Right lobe of liver (tissue), 6 donors: Measurements from ENCODE around the gene LMBRD2. TPM values are rescaled to one million over a fixed set of nuclear protein-coding genes. Genes with fewer than 3 reads are reported as not detected.

Source experiments
- ATAC-seq, 4 donors: fragments of 200-7000 bp; cut with Tn5 transposase; one replicate each; pipeline ENCODE4 v1.9.1; 2020; ENCODE audit warnings: mild to moderate bottlenecking in 4 of 4, moderate library complexity in 4 of 4
- DNase-seq, 3 donors: peaks; one replicate each; pipeline ENCODE4 v3.0.0-alpha.2; 2020
- H3K27ac ChIP-seq, 3 donors: fragments of 200-600 bp; one replicate each; pipeline ENCODE4 v1.8.0; 2022
- H3K27me3 ChIP-seq, 2 donors: fragments of 200-600 bp; one replicate each; pipeline ENCODE4 v1.8.0; 2022
- H3K36me3 ChIP-seq, 4 donors: fragments of 200-600 bp; sonication (generic) in 1 of 4; one replicate each; pipeline versions ENCODE4 v1.5.1 to v1.8.0; 2017 to 2022; ENCODE audit warnings: control low read depth in 1 of 4
- H3K4me1 ChIP-seq, 4 donors: fragments of 200-600 bp; sonication (generic) in 1 of 4; one replicate each; pipeline versions ENCODE4 v1.5.1 to v1.8.0; 2017 to 2022; ENCODE audit warnings: control low read depth in 1 of 4
- H3K4me3 ChIP-seq, 3 donors: fragments of 200-600 bp; one replicate each; pipeline ENCODE4 v1.8.0; 2022
- H3K9me3 ChIP-seq, 4 donors: fragments of 200-600 bp; sonication (generic) in 1 of 4; one replicate each; pipeline versions ENCODE4 v1.5.1 to v1.8.0; 2017 to 2022; ENCODE audit warnings: control low read depth in 1 of 4
- POLR2A ChIP-seq: fragments of 450-650 bp; IDR thresholded peaks from one replicate; pipeline ENCODE4 v1.6.1; 2017; ENCODE audit warnings: antibody characterized with exemption, mild to moderate bottlenecking
- WGBS: methylation state at CpG from one replicate; pipeline ENCODE4 v1.1.6; 2018; ENCODE audit warnings: low coverage, low lambda C conversion rate; ENCODE audit not compliant: insufficient coverage; ENCODE audit errors: missing lambda C conversion rate; 5-methylcytosine and 5-hydroxymethylcytosine counted together
- intact Hi-C, 2 donors: fragments of 100-400 bp; cut with DNase I; formaldehyde crosslinking; loops; one replicate each; pipeline versions ENCODE4 v1.11.2 to v1.14.1; 2022
- total RNA-seq, 6 experiments: library from RNA; depleted of rRNA in 2 of 6; stranded (reverse); fragments of >200 nt in 2 of 6; fragmentation: NEBNext Ultra II Directional in 3 of 6; extraction: Animal tissue kit (Norgen Biotek cat#: 25700) in 3 of 6; gene quantifications; one replicate each; pipeline versions ENCODE4 v1.1.0 to v1.2.4, GENCODE V29; 2016 to 2023
- TF ChIP-seq, protein P1 (sequence below), 4 donors: fragments of 200-600 bp in 3 of 4; fragments of 450-650 bp in 1 of 4; IDR thresholded peaks; one replicate each; pipeline versions ENCODE4 v1.5.1 to v1.8.0; 2016 to 2022; ENCODE audit warnings: antibody characterized with exemption in 4 of 4, mild to moderate bottlenecking in 2 of 4
- donor health status: DM: no; HTN: yes; CAD: no.
- donor health status: DM: no; HTN: no; CAD: no.
- donor health status: DM: no; HTN: no; CAD: no.
- donor health status: DM: no; HTN: yes; CAD: no.
- donor health status: DM: no; HTN: yes; CAD: no.

LMBRD2 gene
- total RNA-seq, 6 experiments from 2014 or later, result 8.0 to 13.0 (median 10.5) TPM

DNA sequence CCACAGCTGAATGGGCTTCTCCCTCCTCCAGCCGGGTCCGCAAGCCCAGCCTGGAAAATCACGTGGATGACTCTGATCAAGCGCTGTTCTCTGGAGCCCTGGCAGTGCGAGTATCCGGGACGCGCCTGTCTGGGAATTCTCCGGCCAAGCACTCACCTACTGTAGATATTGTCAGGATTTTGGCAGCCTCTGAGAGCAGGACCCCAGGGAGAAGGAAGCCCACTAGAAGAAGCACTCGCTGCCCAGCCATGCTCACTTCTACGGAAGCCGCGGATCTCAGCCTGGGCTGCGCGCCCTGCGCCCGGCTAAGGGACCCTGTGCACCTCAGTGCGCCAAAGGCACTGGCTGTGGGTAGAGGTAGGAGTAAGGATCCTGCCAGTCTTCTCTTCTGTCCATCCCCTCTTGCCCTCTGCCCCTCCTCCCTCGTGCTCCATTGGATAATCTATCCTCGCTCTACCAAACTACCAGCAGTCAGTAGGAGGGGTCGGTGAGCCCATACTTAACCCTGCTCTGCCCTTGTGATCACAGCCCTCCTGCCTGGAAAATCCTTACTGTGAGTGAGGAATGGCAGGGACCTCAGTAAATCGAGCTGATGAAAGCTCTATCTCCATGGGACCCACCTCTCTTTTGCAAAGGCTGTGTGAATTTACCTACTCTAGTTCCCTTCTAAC lies 85.0 kb downstream of the LMBRD2 start, which contains the start of gene UGT3A2:
UGT3A2 (minus strand) TSS at position 343 of the 671 bp plus-strand sequence; CDS start at position 250, 93 bp downstream.
- H3K36me3 ChIP-seq, result no peaks in the 10 kb centered on the region
- no peaks in the 10 kb centered on the region for H3K9me3 ChIP-seq
- DNase-seq (no peak), ATAC-seq (peak; percentile 9 to 42 (median 25))
- H3K27me3 ChIP-seq, result no peaks in the 10 kb centered on the region
- TF ChIP-seq, protein P1, sequence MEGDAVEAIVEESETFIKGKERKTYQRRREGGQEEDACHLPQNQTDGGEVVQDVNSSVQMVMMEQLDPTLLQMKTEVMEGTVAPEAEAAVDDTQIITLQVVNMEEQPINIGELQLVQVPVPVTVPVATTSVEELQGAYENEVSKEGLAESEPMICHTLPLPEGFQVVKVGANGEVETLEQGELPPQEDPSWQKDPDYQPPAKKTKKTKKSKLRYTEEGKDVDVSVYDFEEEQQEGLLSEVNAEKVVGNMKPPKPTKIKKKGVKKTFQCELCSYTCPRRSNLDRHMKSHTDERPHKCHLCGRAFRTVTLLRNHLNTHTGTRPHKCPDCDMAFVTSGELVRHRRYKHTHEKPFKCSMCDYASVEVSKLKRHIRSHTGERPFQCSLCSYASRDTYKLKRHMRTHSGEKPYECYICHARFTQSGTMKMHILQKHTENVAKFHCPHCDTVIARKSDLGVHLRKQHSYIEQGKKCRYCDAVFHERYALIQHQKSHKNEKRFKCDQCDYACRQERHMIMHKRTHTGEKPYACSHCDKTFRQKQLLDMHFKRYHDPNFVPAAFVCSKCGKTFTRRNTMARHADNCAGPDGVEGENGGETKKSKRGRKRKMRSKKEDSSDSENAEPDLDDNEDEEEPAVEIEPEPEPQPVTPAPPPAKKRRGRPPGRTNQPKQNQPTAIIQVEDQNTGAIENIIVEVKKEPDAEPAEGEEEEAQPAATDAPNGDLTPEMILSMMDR (IDR thresholded peaks at IDR 0.05), result no peak
- TF ChIP-seq POLR2A, result no peak
- H3K4me3 ChIP-seq, result no peak within 1 kb of the TSS
- no peaks in the 10 kb centered on the region for H3K4me1 ChIP-seq
- intact Hi-C loops, result no loop called here
- 6% methylated on average over 12 of the region's 22 CpGs for WGBS
- no peak within 1 kb of the TSS for H3K27ac ChIP-seq

DNA sequence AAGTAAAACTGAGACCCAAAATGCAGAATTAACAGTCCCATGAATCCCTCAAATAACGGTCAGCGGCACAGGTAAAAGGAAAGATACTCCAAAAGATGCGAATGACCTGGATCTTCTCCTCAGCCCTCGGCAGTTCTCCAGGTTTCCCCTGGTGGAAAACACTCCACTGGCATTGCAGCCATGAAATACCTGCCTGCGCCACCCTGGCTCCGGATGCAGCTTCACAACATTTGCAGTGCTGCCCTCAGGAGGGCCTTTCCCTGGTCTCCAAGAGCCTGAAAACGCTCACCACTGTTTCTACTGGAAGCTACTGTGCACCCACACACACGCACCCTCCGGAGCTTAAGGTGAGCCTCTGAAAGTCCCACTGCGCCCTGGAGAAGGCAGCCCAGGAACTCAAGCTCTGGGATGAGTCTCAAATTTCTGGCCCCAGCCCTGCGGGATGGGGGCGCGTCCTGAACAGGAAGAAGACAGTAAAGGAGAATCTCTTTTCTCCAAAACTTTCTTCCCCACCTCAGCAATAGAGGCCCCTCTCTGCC lies 85.6 kb downstream of the LMBRD2 start:
- TF ChIP-seq POLR2A, result no peak
- Histone ChIP-seq H3K27me3 (no peaks in the 10 kb centered on the region), H3K4me3 (no peak overlapping the region), H3K9me3 (no peaks in the 10 kb centered on the region), H3K36me3 (no peaks in the 10 kb centered on the region), H3K4me1 (no peaks in the 10 kb centered on the region), H3K27ac (no peak overlapping the region)
- DNase-seq, result no peak
- WGBS, result 36% methylated on average over 12 of the region's 13 CpGs
- ATAC-seq, result no peak
- intact Hi-C loops, result no loop called here

GRCh38 chr5:36060420-36060887 lies 91.2 kb downstream of the LMBRD2 start:
- WGBS, result 71% methylated on average over 12 of the region's 12 CpGs
- no peak overlapping the region for H3K4me3 ChIP-seq
- H3K4me1 ChIP-seq, result no peaks in the 10 kb centered on the region
- no peaks in the 10 kb centered on the region for H3K9me3 ChIP-seq
- ATAC-seq (peak in 1 of 4 donors; percentile 31), DNase-seq (no peak)
- H3K36me3 ChIP-seq, result no peaks in the 10 kb centered on the region
- H3K27me3 ChIP-seq, result no peaks in the 10 kb centered on the region
- TF ChIP-seq, protein P1 (IDR thresholded peaks at IDR 0.05), result peak in 3 of 4 donors; percentile 5 to 15 (median 13)
- TF ChIP-seq POLR2A, result no peak
- intact Hi-C loops, result no loop called here
- H3K27ac ChIP-seq, result no peak overlapping the region

DNA sequence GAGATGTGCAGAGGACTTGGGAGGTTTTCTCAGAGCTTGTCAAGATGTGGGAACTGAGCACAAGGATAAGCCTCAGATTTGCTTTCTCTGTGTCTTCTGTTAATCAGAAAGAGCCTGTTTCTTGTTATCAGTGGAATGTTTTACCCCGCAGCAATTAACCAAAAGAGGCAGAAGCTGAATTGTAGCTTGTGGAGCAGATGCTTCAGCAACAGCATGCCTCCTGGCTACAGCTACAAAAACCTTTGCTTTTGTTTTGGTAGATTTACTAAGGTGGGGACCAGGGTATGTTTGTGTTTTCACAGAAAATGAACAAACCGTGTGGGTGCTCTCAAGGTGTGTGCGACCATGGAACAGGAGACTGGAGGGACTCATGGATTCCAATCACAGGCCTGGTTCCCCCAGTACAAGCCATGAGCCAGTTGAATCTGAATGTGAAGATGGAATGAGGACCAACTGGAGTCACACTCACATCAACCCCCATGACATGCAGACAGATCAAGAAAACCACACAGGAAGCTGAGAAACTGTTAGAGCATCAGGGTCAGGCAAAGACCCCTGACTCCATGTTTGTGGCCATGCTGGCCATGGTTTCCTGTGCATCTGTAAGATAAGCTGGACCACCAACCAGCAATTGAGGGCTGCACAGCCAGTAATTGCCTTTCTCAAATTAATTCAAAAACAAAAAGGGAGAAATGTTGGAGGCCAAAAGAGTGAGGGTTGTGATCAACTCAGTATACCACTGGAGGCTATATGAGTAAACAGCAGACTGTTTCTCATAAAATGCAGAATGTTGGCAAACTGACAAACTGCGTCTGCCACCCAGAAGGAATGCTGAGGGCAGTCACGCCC lies 91.9 kb downstream of the LMBRD2 start:
- H3K27ac ChIP-seq, result no peak overlapping the region
- no peak overlapping the region for H3K4me3 ChIP-seq
- H3K9me3 ChIP-seq, result no peaks in the 10 kb centered on the region
- DNase-seq (no peak), ATAC-seq (no peak)
- H3K4me1 ChIP-seq, result no peaks in the 10 kb centered on the region
- 65% methylated on average over 5 of the region's 5 CpGs for WGBS
- intact Hi-C loops, result no loop called here
- H3K27me3 ChIP-seq, result no peaks in the 10 kb centered on the region
- TF ChIP-seq, protein P1 (IDR thresholded peaks at IDR 0.05), result no peak
- no peak for TF ChIP-seq POLR2A
- no peaks in the 10 kb centered on the region for H3K36me3 ChIP-seq
